Liver (tissue), 9 donors: ENCODE data around the gene SERTAD3. TPM values are rescaled to one million over a fixed set of nuclear protein-coding genes. Genes with fewer than 3 reads are reported as not detected.
"Not testable (repeated sequence)": the region's sequence is repeated elsewhere in the genome, so short reads cannot be mapped to it uniquely, and the experiment has no call there.

ENCODE experiments used
- DNase-seq: peaks from one replicate; pipeline ENCODE4 v3.0.0-alpha.2; 2017; ENCODE audit warnings: low spot score
- H3K27ac ChIP-seq, 2 donors: one replicate each; pipeline ENCODE4 v1.7.0; 2013; ENCODE audit warnings: inconsistent platforms in 2 of 2, low read length in 2 of 2, control low read depth in 1 of 2, low read depth in 1 of 2, mild to moderate bottlenecking in 1 of 2
- H3K27me3 ChIP-seq, 4 donors: one replicate each; pipeline versions ENCODE4 v1.6.1 to v1.7.0; 2013; ENCODE audit warnings: low read length in 3 of 4, inconsistent platforms in 1 of 4, mild to moderate bottlenecking in 1 of 4, moderate library complexity in 1 of 4; ENCODE audit not compliant: control insufficient read depth in 4 of 4, insufficient read depth in 4 of 4
- H3K36me3 ChIP-seq, 4 donors: one replicate each; pipeline versions ENCODE4 v1.6.1 to v1.7.0; 2013; ENCODE audit warnings: low read length in 3 of 4, mild to moderate bottlenecking in 3 of 4, low read depth in 1 of 4, moderate library complexity in 1 of 4; ENCODE audit not compliant: control insufficient read depth in 4 of 4, insufficient read depth in 3 of 4
- H3K4me1 ChIP-seq, 4 donors: one replicate each; pipeline versions ENCODE4 v1.6.1 to v1.7.0; 2013; ENCODE audit warnings: low read length in 3 of 4, mild to moderate bottlenecking in 3 of 4, moderate library complexity in 1 of 4; ENCODE audit not compliant: control insufficient read depth in 4 of 4, insufficient read depth in 4 of 4
- H3K4me3 ChIP-seq, 3 donors: one replicate each; pipeline versions ENCODE4 v1.6.1 to v1.7.0; 2013; ENCODE audit warnings: low read length in 3 of 3, control low read depth in 1 of 3, low read depth in 1 of 3, mild to moderate bottlenecking in 1 of 3
- H3K9ac ChIP-seq, 2 donors: one replicate each; pipeline ENCODE4 v1.7.0; 2013; ENCODE audit warnings: low read length in 2 of 2, mild to moderate bottlenecking in 2 of 2, moderate library complexity in 2 of 2, control low read depth in 1 of 2, low read depth in 1 of 2
- H3K9me3 ChIP-seq, 4 donors: one replicate each; pipeline versions ENCODE4 v1.6.1 to v1.7.0; 2013; ENCODE audit warnings: low read length in 3 of 4; ENCODE audit not compliant: control insufficient read depth in 4 of 4
- EGR1 ChIP-seq, 2 donors: IDR thresholded peaks; 2 replicates each; pipeline ENCODE4 v1.6.1; 2016 to 2018; ENCODE audit warnings: antibody characterized with exemption in 2 of 2, low read depth in 2 of 2
- FOXA1 ChIP-seq: IDR thresholded peaks from 2 replicates; pipeline ENCODE4 v1.6.1; 2016; ENCODE audit warnings: antibody characterized with exemption
- FOXA2 ChIP-seq: IDR thresholded peaks from 2 replicates; pipeline ENCODE4 v1.6.1; 2016; ENCODE audit warnings: antibody characterized with exemption
- GABPA ChIP-seq, 2 donors: IDR thresholded peaks in 1 of 2; conservative IDR thresholded peaks in 1 of 2; 2 replicates each; pipeline ENCODE4 v1.6.1; 2016; ENCODE audit warnings: antibody characterized with exemption in 2 of 2, mild to moderate bottlenecking in 1 of 2, moderate library complexity in 1 of 2
- HNF4A ChIP-seq, 2 donors: conservative IDR thresholded peaks; 2 replicates each; pipeline ENCODE4 v1.6.1; 2016; ENCODE audit warnings: antibody characterized with exemption in 2 of 2, mild to moderate bottlenecking in 2 of 2
- HNF4G ChIP-seq: IDR thresholded peaks from 2 replicates; pipeline ENCODE4 v1.6.1; 2016; ENCODE audit warnings: antibody characterized with exemption
- JUND ChIP-seq, 2 donors: IDR thresholded peaks; 2 replicates each; pipeline ENCODE4 v1.6.1; 2016; ENCODE audit warnings: antibody characterized with exemption in 2 of 2
- RAD21 ChIP-seq, 2 donors: IDR thresholded peaks; 2 replicates each; pipeline ENCODE4 v1.6.1; 2016; ENCODE audit warnings: antibody characterized with exemption in 2 of 2, mild to moderate bottlenecking in 2 of 2
- RXRA ChIP-seq, 2 donors: IDR thresholded peaks; 2 replicates each; pipeline ENCODE4 v1.6.1; 2017 to 2018; ENCODE audit warnings: antibody characterized with exemption in 2 of 2, mild to moderate bottlenecking in 1 of 2
- SP1 ChIP-seq: IDR thresholded peaks from 2 replicates; pipeline ENCODE4 v1.6.1; 2018; ENCODE audit warnings: antibody characterized with exemption, mild to moderate bottlenecking
- TAF1 ChIP-seq: conservative IDR thresholded peaks from 2 replicates; pipeline ENCODE4 v1.6.1; 2016; ENCODE audit warnings: antibody characterized with exemption, mild to moderate bottlenecking
- YY1 ChIP-seq: IDR thresholded peaks from 2 replicates; pipeline ENCODE4 v1.6.1; 2016; ENCODE audit warnings: antibody characterized with exemption, mild to moderate bottlenecking
- WGBS: extraction: QIAGEN DNeasy Blood & Tissue Kit; methylation state at CpG from one replicate; pipeline ENCODE4 v1.1.7; 2013; 5-methylcytosine and 5-hydroxymethylcytosine counted together
- polyA plus RNA-seq, 2 donors: library from polyadenylated mRNA; stranded (reverse) in 1 of 2; unstranded in 1 of 2; fragments of 200-250 nt in 1 of 2; fragments of >200 nt in 1 of 2; fragmentation: Nextera tagmentation in 1 of 2; extraction: Ambion mirVana in 1 of 2; gene quantifications; one replicate each; pipeline versions ENCODE4 v1.2.1 to v1.2.3, GENCODE V29; 2013 to 2015
- total RNA-seq, 2 donors: library from RNA; depleted of rRNA; stranded (reverse); fragments of >200 nt; gene quantifications; one replicate each; pipeline ENCODE4 v1.2.3, GENCODE V29; 2014
- TF ChIP-seq, protein P1 (sequence below): IDR thresholded peaks from 2 replicates; pipeline ENCODE4 v1.6.1; 2016; ENCODE audit warnings: antibody characterized with exemption
- TF ChIP-seq, protein P2 (sequence below): IDR thresholded peaks from 2 replicates; pipeline ENCODE4 v1.6.1; 2016; ENCODE audit warnings: antibody characterized with exemption
- TF ChIP-seq, protein P3 (sequence below): fragments of 150-350 bp; IDR thresholded peaks from 2 replicates; pipeline ENCODE4 v1.5.1; 2017; ENCODE audit warnings: improper control_type of control experiment, low read depth, low read length; ENCODE audit not compliant: missing input control
- TF ChIP-seq, protein P4 (sequence below): IDR thresholded peaks from 2 replicates; pipeline ENCODE4 v1.6.1; 2016; ENCODE audit warnings: antibody characterized with exemption, mild to moderate bottlenecking
- TF ChIP-seq, protein P5 (sequence below): IDR thresholded peaks from 2 replicates; pipeline ENCODE4 v1.6.1; 2016; ENCODE audit warnings: antibody characterized with exemption
- donor health status: healthy.
- donor health status: healthy.
- donor health status: healthy.
- donor health status: healthy.
- donor health status: healthy.

The SERTAD3 gene
- total and polyA plus RNA-seq, 4 donors = 6.1 to 8.9 (median 6.9) TPM

DNA sequence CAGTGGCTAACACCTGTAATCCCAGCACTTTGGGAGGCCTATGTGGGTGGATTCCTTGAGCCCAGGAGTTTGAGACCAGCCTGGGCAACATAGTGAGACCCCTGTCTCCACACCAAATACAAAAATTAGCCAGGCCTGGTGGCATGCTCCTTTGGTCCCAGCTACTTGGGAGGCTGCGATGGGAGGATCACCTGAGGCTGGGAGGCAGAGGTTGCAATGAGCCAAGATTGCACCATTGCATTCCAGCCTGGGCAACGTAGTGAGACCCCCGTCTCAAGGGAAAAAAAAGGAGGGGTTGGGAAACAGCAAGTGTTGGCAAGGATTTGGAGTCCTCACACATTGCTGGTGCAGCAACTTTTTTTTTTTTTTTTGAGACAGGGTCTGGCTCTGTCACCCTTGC is 41.9 kb upstream of the SERTAD3 start:
- Histone ChIP-seq H3K9me3 (no peaks in the 10 kb centered on the region), H3K36me3 (no peaks in the 10 kb centered on the region), H3K27me3 (peaks cover 0 to 2% (median 0%) of the 10 kb centered on the region in 4 donors), H3K9ac (no peak overlapping the region), H3K4me1 (peaks cover 0 to 2% (median 0%) of the 10 kb centered on the region in 4 donors), H3K27ac (no peak overlapping the region), H3K4me3 (no peak overlapping the region)
- TF ChIP-seq SP1 (no peak), JUND (IDR thresholded peaks at IDR 0.05) (no peak), YY1 (no peak), TAF1 (no peak), EGR1 (IDR thresholded peaks at IDR 0.05; ENCODE audit: low read depth in 2 of 2) (no peak), FOXA1 (no peak), HNF4A (conservative IDR thresholded peaks at IDR 0.05) (no peak), HNF4G (no peak), GABPA (IDR thresholded peaks at IDR 0.05 in 1 of 2, conservative IDR thresholded peaks at IDR 0.05 in 1 of 2) (no peak), FOXA2 (no peak), RXRA (IDR thresholded peaks at IDR 0.05) (no peak), RAD21 (IDR thresholded peaks at IDR 0.05) (no peak)
- TF ChIP-seq, protein P1, sequence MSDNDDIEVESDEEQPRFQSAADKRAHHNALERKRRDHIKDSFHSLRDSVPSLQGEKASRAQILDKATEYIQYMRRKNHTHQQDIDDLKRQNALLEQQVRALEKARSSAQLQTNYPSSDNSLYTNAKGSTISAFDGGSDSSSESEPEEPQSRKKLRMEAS = no peak
- TF ChIP-seq, protein P2, sequence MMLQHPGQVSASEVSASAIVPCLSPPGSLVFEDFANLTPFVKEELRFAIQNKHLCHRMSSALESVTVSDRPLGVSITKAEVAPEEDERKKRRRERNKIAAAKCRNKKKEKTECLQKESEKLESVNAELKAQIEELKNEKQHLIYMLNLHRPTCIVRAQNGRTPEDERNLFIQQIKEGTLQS = no peak
- TF ChIP-seq, protein P3, sequence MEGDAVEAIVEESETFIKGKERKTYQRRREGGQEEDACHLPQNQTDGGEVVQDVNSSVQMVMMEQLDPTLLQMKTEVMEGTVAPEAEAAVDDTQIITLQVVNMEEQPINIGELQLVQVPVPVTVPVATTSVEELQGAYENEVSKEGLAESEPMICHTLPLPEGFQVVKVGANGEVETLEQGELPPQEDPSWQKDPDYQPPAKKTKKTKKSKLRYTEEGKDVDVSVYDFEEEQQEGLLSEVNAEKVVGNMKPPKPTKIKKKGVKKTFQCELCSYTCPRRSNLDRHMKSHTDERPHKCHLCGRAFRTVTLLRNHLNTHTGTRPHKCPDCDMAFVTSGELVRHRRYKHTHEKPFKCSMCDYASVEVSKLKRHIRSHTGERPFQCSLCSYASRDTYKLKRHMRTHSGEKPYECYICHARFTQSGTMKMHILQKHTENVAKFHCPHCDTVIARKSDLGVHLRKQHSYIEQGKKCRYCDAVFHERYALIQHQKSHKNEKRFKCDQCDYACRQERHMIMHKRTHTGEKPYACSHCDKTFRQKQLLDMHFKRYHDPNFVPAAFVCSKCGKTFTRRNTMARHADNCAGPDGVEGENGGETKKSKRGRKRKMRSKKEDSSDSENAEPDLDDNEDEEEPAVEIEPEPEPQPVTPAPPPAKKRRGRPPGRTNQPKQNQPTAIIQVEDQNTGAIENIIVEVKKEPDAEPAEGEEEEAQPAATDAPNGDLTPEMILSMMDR = no peak
- TF ChIP-seq, protein P4, sequence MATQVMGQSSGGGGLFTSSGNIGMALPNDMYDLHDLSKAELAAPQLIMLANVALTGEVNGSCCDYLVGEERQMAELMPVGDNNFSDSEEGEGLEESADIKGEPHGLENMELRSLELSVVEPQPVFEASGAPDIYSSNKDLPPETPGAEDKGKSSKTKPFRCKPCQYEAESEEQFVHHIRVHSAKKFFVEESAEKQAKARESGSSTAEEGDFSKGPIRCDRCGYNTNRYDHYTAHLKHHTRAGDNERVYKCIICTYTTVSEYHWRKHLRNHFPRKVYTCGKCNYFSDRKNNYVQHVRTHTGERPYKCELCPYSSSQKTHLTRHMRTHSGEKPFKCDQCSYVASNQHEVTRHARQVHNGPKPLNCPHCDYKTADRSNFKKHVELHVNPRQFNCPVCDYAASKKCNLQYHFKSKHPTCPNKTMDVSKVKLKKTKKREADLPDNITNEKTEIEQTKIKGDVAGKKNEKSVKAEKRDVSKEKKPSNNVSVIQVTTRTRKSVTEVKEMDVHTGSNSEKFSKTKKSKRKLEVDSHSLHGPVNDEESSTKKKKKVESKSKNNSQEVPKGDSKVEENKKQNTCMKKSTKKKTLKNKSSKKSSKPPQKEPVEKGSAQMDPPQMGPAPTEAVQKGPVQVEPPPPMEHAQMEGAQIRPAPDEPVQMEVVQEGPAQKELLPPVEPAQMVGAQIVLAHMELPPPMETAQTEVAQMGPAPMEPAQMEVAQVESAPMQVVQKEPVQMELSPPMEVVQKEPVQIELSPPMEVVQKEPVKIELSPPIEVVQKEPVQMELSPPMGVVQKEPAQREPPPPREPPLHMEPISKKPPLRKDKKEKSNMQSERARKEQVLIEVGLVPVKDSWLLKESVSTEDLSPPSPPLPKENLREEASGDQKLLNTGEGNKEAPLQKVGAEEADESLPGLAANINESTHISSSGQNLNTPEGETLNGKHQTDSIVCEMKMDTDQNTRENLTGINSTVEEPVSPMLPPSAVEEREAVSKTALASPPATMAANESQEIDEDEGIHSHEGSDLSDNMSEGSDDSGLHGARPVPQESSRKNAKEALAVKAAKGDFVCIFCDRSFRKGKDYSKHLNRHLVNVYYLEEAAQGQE = no peak
- TF ChIP-seq, protein P5, sequence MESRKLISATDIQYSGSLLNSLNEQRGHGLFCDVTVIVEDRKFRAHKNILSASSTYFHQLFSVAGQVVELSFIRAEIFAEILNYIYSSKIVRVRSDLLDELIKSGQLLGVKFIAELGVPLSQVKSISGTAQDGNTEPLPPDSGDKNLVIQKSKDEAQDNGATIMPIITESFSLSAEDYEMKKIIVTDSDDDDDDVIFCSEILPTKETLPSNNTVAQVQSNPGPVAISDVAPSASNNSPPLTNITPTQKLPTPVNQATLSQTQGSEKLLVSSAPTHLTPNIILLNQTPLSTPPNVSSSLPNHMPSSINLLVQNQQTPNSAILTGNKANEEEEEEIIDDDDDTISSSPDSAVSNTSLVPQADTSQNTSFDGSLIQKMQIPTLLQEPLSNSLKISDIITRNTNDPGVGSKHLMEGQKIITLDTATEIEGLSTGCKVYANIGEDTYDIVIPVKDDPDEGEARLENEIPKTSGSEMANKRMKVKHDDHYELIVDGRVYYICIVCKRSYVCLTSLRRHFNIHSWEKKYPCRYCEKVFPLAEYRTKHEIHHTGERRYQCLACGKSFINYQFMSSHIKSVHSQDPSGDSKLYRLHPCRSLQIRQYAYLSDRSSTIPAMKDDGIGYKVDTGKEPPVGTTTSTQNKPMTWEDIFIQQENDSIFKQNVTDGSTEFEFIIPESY = no peak
- DNase-seq = no peak
- WGBS = 91% methylated on average over 3 of the region's 3 CpGs

DNA sequence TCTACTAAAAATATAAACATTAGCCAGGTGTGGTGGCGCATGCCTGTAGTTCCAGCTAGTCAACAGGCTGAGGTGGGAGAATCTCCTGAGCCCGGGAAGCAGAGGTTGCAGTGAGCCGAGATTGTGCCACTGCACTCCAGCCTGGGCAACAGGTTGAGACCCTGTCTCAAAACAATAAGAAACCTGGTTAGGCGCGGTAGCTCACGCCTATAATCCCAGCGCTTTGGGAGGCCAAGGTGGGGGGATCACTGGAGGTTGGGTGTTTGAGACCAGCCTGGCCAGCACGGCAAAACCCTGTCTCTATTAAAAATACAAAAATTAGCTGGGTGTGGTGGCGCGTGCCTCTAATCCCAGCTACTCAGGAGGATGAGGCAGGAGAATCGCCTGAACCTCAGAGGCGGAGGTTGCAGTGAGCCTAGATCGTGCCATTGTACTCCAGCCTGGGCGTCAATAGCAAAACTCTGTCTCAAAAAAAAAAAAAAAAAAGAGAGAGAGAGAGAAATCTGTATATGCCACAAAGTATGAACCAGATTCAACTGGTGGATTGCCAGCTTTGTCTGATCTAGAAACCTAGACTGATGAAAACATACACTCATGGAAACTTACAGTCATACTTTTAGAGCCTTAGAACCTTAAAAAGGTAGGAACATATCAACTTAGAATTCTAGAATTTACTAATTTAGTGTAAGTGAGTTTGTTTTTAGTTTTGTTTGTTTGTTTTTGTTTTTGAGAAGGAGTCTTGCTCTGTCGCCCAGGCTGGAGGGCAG is 31.9 kb upstream of the SERTAD3 start:
- H3K27me3 ChIP-seq, H3K36me3 ChIP-seq, H3K9ac ChIP-seq, H3K4me1 ChIP-seq, DNase-seq, H3K4me3 ChIP-seq, H3K9me3 ChIP-seq, H3K27ac ChIP-seq: not testable (repeated sequence)
- WGBS = 90% methylated on average over 15 of the region's 15 CpGs
